OCI-LY7 (cell line): ENCODE data around the gene FIGNL2.

Source experiments
- EZH2phosphoT487 ChIP-seq: fragments of 200-600 bp; sonication (generic); IDR thresholded peaks from 2 replicates; pipeline ENCODE4 v1.6.1; 2018; ENCODE audit warnings: low read depth, borderline replicate concordance, mild to moderate bottlenecking, mixed run types, antibody characterized with exemption, low read length, moderate library complexity, mixed read lengths
- TF ChIP-seq, protein P1 (sequence below): fragments of 200-600 bp; sonication (generic); conservative IDR thresholded peaks from 2 replicates; pipeline ENCODE4 v1.5.1; 2014; ENCODE audit warnings: mild to moderate bottlenecking, antibody characterized with exemption, low read length, moderate library complexity, mixed read lengths

DNA sequence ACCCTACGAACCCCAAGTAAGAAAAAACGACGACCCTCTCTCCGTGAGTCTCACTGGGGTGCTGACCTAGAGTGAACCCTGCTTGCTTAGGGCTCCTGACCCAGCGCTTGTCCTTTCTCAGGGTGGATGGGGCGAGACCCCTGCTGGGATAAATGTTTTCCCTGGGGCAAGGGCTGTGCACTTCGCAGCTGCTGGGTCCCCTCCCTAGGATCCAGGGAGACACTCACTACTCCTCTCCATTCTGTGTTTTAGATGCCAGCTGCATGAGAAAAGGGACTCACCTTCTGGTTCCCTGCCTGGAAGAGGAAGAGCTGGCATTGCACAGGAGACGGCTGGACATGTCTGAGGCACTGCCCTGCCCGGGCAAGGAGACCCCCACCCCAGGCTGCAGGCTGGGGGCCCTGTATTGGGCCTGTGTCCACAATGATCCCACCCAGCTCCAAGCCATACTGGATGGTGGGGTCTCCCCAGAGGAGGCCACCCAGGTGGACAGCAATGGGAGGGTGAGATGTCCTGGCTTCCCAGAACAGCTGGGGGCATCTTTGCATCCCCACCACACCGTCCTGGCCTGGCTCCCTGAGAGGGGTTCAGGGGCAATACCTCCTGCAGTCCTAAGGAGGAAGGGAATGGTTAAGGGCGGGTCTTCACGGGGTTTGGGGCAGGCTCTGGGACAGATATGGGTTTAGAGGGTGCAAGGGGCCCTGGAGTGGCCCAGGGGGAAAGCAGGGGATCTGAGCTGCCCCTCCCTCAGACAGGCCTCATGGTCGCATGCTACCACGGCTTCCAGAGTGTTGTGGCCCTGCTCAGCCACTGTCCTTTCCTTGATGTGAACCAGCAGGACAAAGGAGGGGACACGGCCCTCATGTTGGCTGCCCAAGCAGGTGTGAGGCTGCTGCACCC lies 40.0 kb upstream of the FIGNL2 start:
- TF ChIP-seq, protein P1, sequence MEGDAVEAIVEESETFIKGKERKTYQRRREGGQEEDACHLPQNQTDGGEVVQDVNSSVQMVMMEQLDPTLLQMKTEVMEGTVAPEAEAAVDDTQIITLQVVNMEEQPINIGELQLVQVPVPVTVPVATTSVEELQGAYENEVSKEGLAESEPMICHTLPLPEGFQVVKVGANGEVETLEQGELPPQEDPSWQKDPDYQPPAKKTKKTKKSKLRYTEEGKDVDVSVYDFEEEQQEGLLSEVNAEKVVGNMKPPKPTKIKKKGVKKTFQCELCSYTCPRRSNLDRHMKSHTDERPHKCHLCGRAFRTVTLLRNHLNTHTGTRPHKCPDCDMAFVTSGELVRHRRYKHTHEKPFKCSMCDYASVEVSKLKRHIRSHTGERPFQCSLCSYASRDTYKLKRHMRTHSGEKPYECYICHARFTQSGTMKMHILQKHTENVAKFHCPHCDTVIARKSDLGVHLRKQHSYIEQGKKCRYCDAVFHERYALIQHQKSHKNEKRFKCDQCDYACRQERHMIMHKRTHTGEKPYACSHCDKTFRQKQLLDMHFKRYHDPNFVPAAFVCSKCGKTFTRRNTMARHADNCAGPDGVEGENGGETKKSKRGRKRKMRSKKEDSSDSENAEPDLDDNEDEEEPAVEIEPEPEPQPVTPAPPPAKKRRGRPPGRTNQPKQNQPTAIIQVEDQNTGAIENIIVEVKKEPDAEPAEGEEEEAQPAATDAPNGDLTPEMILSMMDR: no peak
- no peak for TF ChIP-seq EZH2phosphoT487
